Aorta (tissue), 5 donors: ENCODE results near the gene RSRP1. TPM values are rescaled to one million over a fixed set of nuclear protein-coding genes. Genes with fewer than 3 reads are reported as not detected.
"Not testable (repeated sequence)": the region's sequence is repeated elsewhere in the genome, so short reads cannot be mapped to it uniquely, and the experiment has no call there.

ENCODE experiments used
- ATAC-seq: fragments of 200-7000 bp; cut with Tn5 transposase; one replicate; pipeline ENCODE4 v1.9.1; 2022; ENCODE audit warnings: moderate library complexity; ENCODE audit not compliant: low FRiP score
- DNase-seq, 2 donors: peaks; one replicate each; pipeline ENCODE4 v3.0.0-alpha.2; 2020
- H3K27ac ChIP-seq, 2 donors: one replicate each; pipeline ENCODE4 v1.5.1; 2013; ENCODE audit warnings: low read length in 2 of 2, mild to moderate bottlenecking in 2 of 2, moderate library complexity in 2 of 2, control low read depth in 1 of 2, inconsistent platforms in 1 of 2, low read depth in 1 of 2
- H3K27me3 ChIP-seq, 2 donors: one replicate each; pipeline ENCODE4 v1.6.1; 2013; ENCODE audit warnings: control low read depth in 1 of 2, low read length in 1 of 2, mild to moderate bottlenecking in 1 of 2, moderate library complexity in 1 of 2; ENCODE audit not compliant: insufficient read depth in 2 of 2, control insufficient read depth in 1 of 2
- H3K36me3 ChIP-seq, 2 donors: one replicate each; pipeline ENCODE4 v1.6.1; 2013; ENCODE audit warnings: control low read depth in 1 of 2, low read length in 1 of 2, mild to moderate bottlenecking in 1 of 2; ENCODE audit not compliant: insufficient read depth in 2 of 2, control insufficient read depth in 1 of 2
- H3K4me1 ChIP-seq, 2 donors: one replicate each; pipeline ENCODE4 v1.6.1; 2013; ENCODE audit warnings: low read length in 2 of 2, control low read depth in 1 of 2, mild to moderate bottlenecking in 1 of 2, moderate library complexity in 1 of 2; ENCODE audit not compliant: insufficient read depth in 2 of 2, control insufficient read depth in 1 of 2
- H3K4me3 ChIP-seq, 2 donors: one replicate each; pipeline ENCODE4 v1.5.1; 2013; ENCODE audit warnings: low read length in 2 of 2, control low read depth in 1 of 2, mild to moderate bottlenecking in 1 of 2
- H3K9me3 ChIP-seq: one replicate; pipeline ENCODE4 v1.6.1; 2013; ENCODE audit warnings: mild to moderate bottlenecking, low read length; ENCODE audit not compliant: control insufficient read depth
- WGBS, 2 donors: extraction: QIAGEN DNeasy Blood & Tissue Kit; methylation state at CpG; one replicate each; pipeline ENCODE4 v1.1.7; 2013; 5-methylcytosine and 5-hydroxymethylcytosine counted together
- intact Hi-C, 2 donors: fragments of 100-400 bp; cut with DNase I; formaldehyde crosslinking; loops; one replicate each; pipeline versions ENCODE4 v1.14.2 to v1.15.0; 2022
- polyA plus RNA-seq, 2 donors: library from polyadenylated mRNA; stranded (reverse); fragments of 200-250 nt; gene quantifications; one replicate each; pipeline ENCODE4 v1.2.3, GENCODE V29; 2013
- total RNA-seq, 2 donors: library from RNA; stranded (reverse); fragmentation: NEBNext Ultra II Directional; extraction: Animal tissue kit (Norgen Biotek cat#: 25700); gene quantifications; one replicate each; pipeline ENCODE4 v1.2.1, GENCODE V29; 2021
- donor health status: healthy with polysubstance abuse.
- donor health status: Bipolar disorder and iron deficiency.
- donor health status: DM: no; HTN: no; CAD: no.
- donor health status: DM: no; HTN: no; CAD: no.
- donor health status: DM: yes; HTN: yes; CAD: no.

The RSRP1 gene
- total and polyA plus RNA-seq, 4 donors = 60.1 to 217 (median 137) TPM

GRCh38 chr1:25279693-25280111, 32.4 kb upstream of the RSRP1 start:
- not testable (repeated sequence) for ATAC-seq, H3K27me3 ChIP-seq, H3K9me3 ChIP-seq, DNase-seq, H3K36me3 ChIP-seq, H3K27ac ChIP-seq, H3K4me1 ChIP-seq, H3K4me3 ChIP-seq
- WGBS, 2 donors = 85 to 86% methylated on average over 4 of the region's 5 CpGs
- intact Hi-C loops = loop anchor here in 1 of 2 donors (10.0 kb wide), 1 partner anchor 125 kb away; no protein-coding TSS in a partner anchor

GRCh38 chr1:25278790-25279189, 31.5 kb upstream of the RSRP1 start:
- intact Hi-C loops, H3K36me3 ChIP-seq, DNase-seq, H3K27ac ChIP-seq, H3K27me3 ChIP-seq, ATAC-seq, H3K4me1 ChIP-seq, H3K4me3 ChIP-seq, H3K9me3 ChIP-seq: not testable (repeated sequence)
- WGBS, 2 donors = 57 to 64% methylated on average over 4 to 5 of the region's 8 CpGs

GRCh38 chr1:25278358-25278757, 31.1 kb upstream of the RSRP1 start:
- H3K27ac ChIP-seq, DNase-seq, H3K27me3 ChIP-seq, ATAC-seq, H3K4me1 ChIP-seq, H3K9me3 ChIP-seq, H3K4me3 ChIP-seq, H3K36me3 ChIP-seq, intact Hi-C loops: not testable (repeated sequence)
- WGBS, 2 donors = 40 to 66% methylated on average over 2 of the region's 2 CpGs

GRCh38 chr1:25277295-25277694, 30.0 kb upstream of the RSRP1 start:
- not testable (repeated sequence) for H3K9me3 ChIP-seq

GRCh38 chr1:25275648-25276047, 28.4 kb upstream of the RSRP1 start:
- H3K27ac ChIP-seq, H3K27me3 ChIP-seq, intact Hi-C loops, H3K9me3 ChIP-seq, ATAC-seq, H3K4me3 ChIP-seq, H3K36me3 ChIP-seq, H3K4me1 ChIP-seq, DNase-seq: not testable (repeated sequence)
- 69 to 70% methylated on average over 4 of the region's 4 CpGs for WGBS, 2 donors

More at GRCh38 chr1:25277295-25277694, 30.0 kb upstream of the RSRP1 start:
- whole genome bisulfite sequencing, 2 donors = 60 to 61% methylated on average over 1 of the region's 1 CpG
- H3K4me1 ChIP-seq, H3K36me3 ChIP-seq, intact Hi-C loops, H3K27me3 ChIP-seq, DNase-seq, ATAC-seq, H3K4me3 ChIP-seq, H3K27ac ChIP-seq: not testable (repeated sequence)

GRCh38 chr1:25272238-25272637, 25.0 kb upstream of the RSRP1 start, which contains the start of gene RHD:
TSS of gene RHD (plus strand) at chr1:25272509. CDS start at chr1:25272548, 39 bp downstream.
- H3K9me3 ChIP-seq, ATAC-seq, H3K27ac ChIP-seq, H3K36me3 ChIP-seq, H3K4me1 ChIP-seq, intact Hi-C loops, H3K4me3 ChIP-seq, H3K27me3 ChIP-seq, DNase-seq: not testable (repeated sequence)
- 84 to 86% methylated on average over 8 of the region's 8 CpGs for WGBS, 2 donors

- 26 to 30% methylated on average over 14 of the region's 14 CpGs for WGBS, 2 donors
- H3K4me1 ChIP-seq, H3K27ac ChIP-seq, H3K9me3 ChIP-seq, intact Hi-C loops, H3K27me3 ChIP-seq, ATAC-seq, DNase-seq, H3K4me3 ChIP-seq, H3K36me3 ChIP-seq: not testable (repeated sequence)
These were observed 21.0 kb upstream of the RSRP1 start for GRCh38 chr1:25268143-25268760.

- 0% methylated on average over 32 to 42 of the region's 56 CpGs for WGBS, 2 donors
- H3K4me1 ChIP-seq, H3K27me3 ChIP-seq, intact Hi-C loops, H3K36me3 ChIP-seq, H3K9me3 ChIP-seq: not testable (repeated sequence)
- Histone ChIP-seq H3K27ac (peak overlapping the region in 1 of 2 donors; percentile 36), H3K4me3 (peak overlapping the region in 1 of 2 donors; percentile 39)
- DNase-seq (peak in 1 of 2 donors; percentile 81), ATAC-seq (peak; percentile 98)
These were observed 20.3 kb upstream of the RSRP1 start for GRCh38 chr1:25267288-25268142.
